Measurements from ENCODE around the gene PROZ. TPM values are rescaled to one million over a fixed set of nuclear protein-coding genes. Genes with fewer than 3 reads are reported as not detected.

The PROZ gene
- total and polyA plus RNA-seq, 2 donors (not counting 1 experiment from before 2014, with no cell fraction given) = not detected

GRCh38 chr13:113112893-113113845 is 45.3 kb upstream of the PROZ start:
- no peak overlapping the region for H3K4me3 ChIP-seq (replicated peaks in 1 of 4; ENCODE audit: control extremely low read depth in 1 of 4, insufficient read depth in 1 of 4, low read depth in 3 of 4, low read length in 4 of 4)
- no peaks in the 10 kb centered on the region for H3K4me1 ChIP-seq (ENCODE audit: control insufficient read depth, extremely low read depth, insufficient read depth, low read length)
- no peak overlapping the region for H3K4me2 ChIP-seq (ENCODE audit: extremely low read depth, insufficient read depth, low read length)
- H3K79me2 ChIP-seq (ENCODE audit: control insufficient read depth, insufficient read depth, low read length) = no peaks in the 10 kb centered on the region
- no peak for DNase-seq (ENCODE audit: low read depth in 2 of 2)
- TF ChIP-seq EZH2 (IDR thresholded peaks at IDR 0.05; ENCODE audit: low read length, missing control alignments) (no peak), CTCF (conservative IDR thresholded peaks at IDR 0.05 in 1 of 2, IDR thresholded peaks at IDR 0.05 in 1 of 2; ENCODE audit: low read depth in 1 of 2, low read length in 2 of 2) (no peak)
- H3K36me3 ChIP-seq (ENCODE audit: control insufficient read depth, insufficient read depth, low read length) = no peaks in the 10 kb centered on the region
- H3K27me3 ChIP-seq (ENCODE audit: control insufficient read depth, insufficient read depth, low read length) = peaks cover 19% of the 10 kb centered on the region
- H3K27ac ChIP-seq (ENCODE audit: insufficient read depth, low read length) = no peak overlapping the region
- no peaks in the 10 kb centered on the region for H4K20me1 ChIP-seq (ENCODE audit: control insufficient read depth, extremely low read depth, insufficient read depth, low read length)
- no peaks in the 10 kb centered on the region for H3K9me3 ChIP-seq (ENCODE audit: control insufficient read depth, insufficient read depth, low read depth, low read length)
- H2AFZ ChIP-seq (ENCODE audit: low read length) = no peak overlapping the region
- H3K9ac ChIP-seq (ENCODE audit: insufficient read depth, low read length) = no peak overlapping the region

- Histone ChIP-seq H3K4me1 (ENCODE audit: control insufficient read depth, extremely low read depth, insufficient read depth, low read length) (no peaks in the 10 kb centered on the region), H3K27ac (ENCODE audit: insufficient read depth, low read length) (no peak overlapping the region), H2AFZ (ENCODE audit: low read length) (no peak overlapping the region), H3K79me2 (ENCODE audit: control insufficient read depth, insufficient read depth, low read length) (no peaks in the 10 kb centered on the region), H3K36me3 (ENCODE audit: control insufficient read depth, insufficient read depth, low read length) (no peaks in the 10 kb centered on the region), H3K9me3 (ENCODE audit: control insufficient read depth, insufficient read depth, low read depth, low read length) (no peaks in the 10 kb centered on the region), H4K20me1 (ENCODE audit: control insufficient read depth, extremely low read depth, insufficient read depth, low read length) (no peaks in the 10 kb centered on the region), H3K9ac (ENCODE audit: insufficient read depth, low read length) (no peak overlapping the region), H3K4me2 (ENCODE audit: extremely low read depth, insufficient read depth, low read length) (no peak overlapping the region), H3K27me3 (ENCODE audit: control insufficient read depth, insufficient read depth, low read length) (peaks cover 19% of the 10 kb centered on the region), H3K4me3 (replicated peaks in 1 of 4; ENCODE audit: control extremely low read depth in 1 of 4, insufficient read depth in 1 of 4, low read depth in 3 of 4, low read length in 4 of 4) (no peak overlapping the region)
- DNase-seq (ENCODE audit: low read depth in 2 of 2) = no peak
- no peak for TF ChIP-seq EZH2 (IDR thresholded peaks at IDR 0.05; ENCODE audit: low read length, missing control alignments)
- TF ChIP-seq CTCF (conservative IDR thresholded peaks at IDR 0.05 in 1 of 2, IDR thresholded peaks at IDR 0.05 in 1 of 2; ENCODE audit: low read depth in 1 of 2, low read length in 2 of 2) = no peak
Measured at GRCh38 chr13:113113846-113114271, 44.6 kb upstream of the PROZ start.

- Histone ChIP-seq H3K4me3 (replicated peaks in 1 of 4; ENCODE audit: control extremely low read depth in 1 of 4, insufficient read depth in 1 of 4, low read depth in 3 of 4, low read length in 4 of 4) (no peak overlapping the region), H3K4me2 (ENCODE audit: extremely low read depth, insufficient read depth, low read length) (no peak overlapping the region), H3K27ac (ENCODE audit: insufficient read depth, low read length) (no peak overlapping the region), H3K27me3 (ENCODE audit: control insufficient read depth, insufficient read depth, low read length) (peaks cover 17% of the 10 kb centered on the region), H4K20me1 (ENCODE audit: control insufficient read depth, extremely low read depth, insufficient read depth, low read length) (no peaks in the 10 kb centered on the region), H2AFZ (ENCODE audit: low read length) (no peak overlapping the region), H3K79me2 (ENCODE audit: control insufficient read depth, insufficient read depth, low read length) (no peaks in the 10 kb centered on the region), H3K36me3 (ENCODE audit: control insufficient read depth, insufficient read depth, low read length) (no peaks in the 10 kb centered on the region), H3K9me3 (ENCODE audit: control insufficient read depth, insufficient read depth, low read depth, low read length) (no peaks in the 10 kb centered on the region), H3K4me1 (ENCODE audit: control insufficient read depth, extremely low read depth, insufficient read depth, low read length) (no peaks in the 10 kb centered on the region), H3K9ac (ENCODE audit: insufficient read depth, low read length) (no peak overlapping the region)
- TF ChIP-seq CTCF (conservative IDR thresholded peaks at IDR 0.05 in 1 of 2, IDR thresholded peaks at IDR 0.05 in 1 of 2; ENCODE audit: low read depth in 1 of 2, low read length in 2 of 2) (no peak), EZH2 (IDR thresholded peaks at IDR 0.05; ENCODE audit: low read length, missing control alignments) (no peak)
- DNase-seq (ENCODE audit: low read depth in 2 of 2) = no peak
Measured at GRCh38 chr13:113114511-113115362, 43.7 kb upstream of the PROZ start.
